Measurements from ENCODE around the gene ZNF335.

DNA sequence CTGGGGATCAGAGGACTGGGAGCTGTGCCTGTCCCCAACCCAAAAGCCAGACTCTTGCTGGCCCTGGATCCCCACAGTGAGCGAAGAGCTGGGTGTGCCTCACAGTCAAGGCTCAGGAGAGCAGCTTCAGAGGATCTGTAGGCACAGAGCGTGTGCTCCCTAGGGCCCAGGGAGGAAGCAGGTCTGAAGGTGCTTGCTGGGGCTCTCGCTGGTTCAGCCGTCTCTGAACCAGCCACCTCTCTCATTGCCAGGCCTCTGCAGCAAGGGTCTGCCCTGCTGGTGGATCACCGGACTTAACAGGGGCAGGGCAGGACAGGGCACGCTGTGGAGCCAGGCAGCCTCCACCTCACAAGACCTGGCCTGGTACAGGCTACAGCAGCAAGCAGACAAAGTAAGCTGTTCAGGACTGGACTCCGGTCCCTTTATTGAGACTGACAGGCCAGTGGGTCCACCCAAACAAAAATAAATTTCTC is 23.7 kb downstream of the ZNF335 start:
- TF ChIP-seq POLR2A (IDR thresholded peaks at IDR 0.05) (no peak), CTCF (IDR thresholded peaks at IDR 0.05) (no peak), EP300 (IDR thresholded peaks at IDR 0.05) (no peak), POLR2AphosphoS5 (IDR thresholded peaks at IDR 0.05) (no peak)
